HEK293T (cell line): ENCODE results near the gene PDXDC1.
"Not testable (repeated sequence)": the region's sequence is repeated elsewhere in the genome, so short reads cannot be mapped to it uniquely, and the experiment has no call there.

Experiments
- CTCF ChIA-PET: fragments of 350-600 bp; formaldehyde crosslinking; extraction: SDS; loops from one replicate; lab custom pipeline; 2021; ENCODE audit warnings: antibody characterized with exemption, inconsistent platforms; lab: Yijun Ruan, JAX
- POLR2A ChIA-PET: fragments of 350-600 bp; formaldehyde crosslinking; extraction: SDS; loops from one replicate; lab custom pipeline; 2020; ENCODE audit warnings: antibody characterized with exemption, inconsistent platforms; lab: Yijun Ruan, JAX
- DNase-seq: peaks from one replicate; pipeline ENCODE4 v3.0.0; 2012; ENCODE audit warnings: mixed read lengths; ENCODE audit errors: extremely low spot score
- ARNT ChIP-seq: fragments of 450-650 bp; IDR thresholded peaks from 2 replicates; pipeline ENCODE4 v1.6.1; 2017; ENCODE audit warnings: mild to moderate bottlenecking
- BHLHE40 ChIP-seq: fragments of 450-650 bp; IDR thresholded peaks from 2 replicates; pipeline ENCODE4 v1.6.1; 2016; ENCODE audit warnings: mild to moderate bottlenecking, moderate library complexity, borderline replicate concordance
- CTBP1 ChIP-seq: fragments of 450-650 bp; IDR thresholded peaks from 2 replicates; pipeline ENCODE4 v1.6.1; 2016; ENCODE audit warnings: borderline replicate concordance
- ELF4 ChIP-seq: fragments of 450-650 bp; IDR thresholded peaks from 2 replicates; pipeline ENCODE4 v1.6.1; 2017; ENCODE audit warnings: antibody characterized with exemption
- FOXA1 ChIP-seq: fragments of 450-650 bp; IDR thresholded peaks from 2 replicates; pipeline ENCODE4 v1.6.1; 2016; ENCODE audit warnings: mild to moderate bottlenecking
- FOXK2 ChIP-seq: fragments of 450-650 bp; IDR thresholded peaks from 2 replicates; pipeline ENCODE4 v1.6.1; 2016; ENCODE audit warnings: mild to moderate bottlenecking
- FOXM1 ChIP-seq: fragments of 450-650 bp; IDR thresholded peaks from 2 replicates; pipeline ENCODE4 v1.6.1; 2017; ENCODE audit warnings: mild to moderate bottlenecking, borderline replicate concordance
- HDGF ChIP-seq: fragments of 450-650 bp; IDR thresholded peaks from 2 replicates; pipeline ENCODE4 v1.6.1; 2017; ENCODE audit warnings: antibody characterized with exemption, borderline replicate concordance
- L3MBTL2 ChIP-seq: fragments of 450-650 bp; conservative IDR thresholded peaks from 2 replicates; pipeline ENCODE4 v1.6.1; 2016; ENCODE audit warnings: mild to moderate bottlenecking
- LEF1 ChIP-seq: fragments of 450-650 bp; IDR thresholded peaks from 2 replicates; pipeline ENCODE4 v1.6.1; 2017; ENCODE audit warnings: mild to moderate bottlenecking, borderline replicate concordance
- NFRKB ChIP-seq: fragments of 450-650 bp; IDR thresholded peaks from 2 replicates; pipeline ENCODE4 v1.6.1; 2016; ENCODE audit warnings: mild to moderate bottlenecking, moderate library complexity
- PKNOX1 ChIP-seq: fragments of 450-650 bp; IDR thresholded peaks from 2 replicates; pipeline ENCODE4 v1.6.1; 2016
- SP1 ChIP-seq: fragments of 450-650 bp; IDR thresholded peaks from 2 replicates; pipeline ENCODE4 v1.6.1; 2017
- SUZ12 ChIP-seq: fragments of 450-650 bp; IDR thresholded peaks from 2 replicates; pipeline ENCODE4 v1.6.1; 2016; ENCODE audit warnings: mild to moderate bottlenecking
- TARDBP ChIP-seq: fragments of 450-650 bp; IDR thresholded peaks from 2 replicates; pipeline ENCODE4 v1.6.1; 2016
- ZNF384 ChIP-seq: fragments of 450-650 bp; IDR thresholded peaks from 2 replicates; pipeline ENCODE4 v1.6.1; 2016

The PDXDC1 gene

GRCh38 chr16:15044286-15044685 is 69.5 kb downstream of the PDXDC1 start:
- ChIA-PET POLR2A (no interaction called here), CTCF (interaction anchor here (0.7 kb wide), 1 partner anchor 10 kb away, joined by 6 read pairs; no protein-coding TSS in a partner anchor)

GRCh38 chr16:15045270-15045669 is 70.4 kb downstream of the PDXDC1 start:
- CTCF ChIA-PET, POLR2A ChIA-PET, DNase-seq: not testable (repeated sequence)

More at GRCh38 chr16:15044286-15044685, 69.5 kb downstream of the PDXDC1 start:
- TF ChIP-seq ELF4 = no peak
- TF ChIP-seq HDGF = no peak
- TF ChIP-seq NFRKB = no peak
- no peak for TF ChIP-seq SP1
- no peak for TF ChIP-seq TARDBP
- TF ChIP-seq BHLHE40 = no peak
- TF ChIP-seq LEF1 = no peak
- TF ChIP-seq FOXM1 = no peak
- no peak for TF ChIP-seq FOXK2
- TF ChIP-seq FOXA1 = no peak
- TF ChIP-seq PKNOX1 = no peak
- TF ChIP-seq L3MBTL2 = no peak
- TF ChIP-seq ZNF384 = no peak
- TF ChIP-seq CTBP1 = no peak
- TF ChIP-seq SUZ12 = no peak
- TF ChIP-seq ARNT = no peak
- DNase-seq = no peak

GRCh38 chr16:15046692-15047376 is 72.0 kb downstream of the PDXDC1 start:
- ChIA-PET CTCF (no interaction called here), POLR2A (no interaction called here)
- peak; percentile 17 for DNase-seq
- TF ChIP-seq ARNT (no peak), BHLHE40 (no peak), ZNF384 (no peak), FOXM1 (no peak), NFRKB (no peak), FOXK2 (no peak), SP1 (no peak), ELF4 (no peak), HDGF (no peak), TARDBP (no peak), FOXA1 (no peak), CTBP1 (no peak), PKNOX1 (no peak), SUZ12 (no peak), LEF1 (no peak), L3MBTL2 (no peak)

- ChIA-PET POLR2A (no interaction called here), CTCF (no interaction called here)
- DNase-seq = no peak
- no peak for TF ChIP-seq ELF4
- TF ChIP-seq LEF1 = no peak
- TF ChIP-seq SP1 = no peak
- TF ChIP-seq PKNOX1 = no peak
- no peak for TF ChIP-seq FOXM1
- no peak for TF ChIP-seq HDGF
- TF ChIP-seq FOXA1 = no peak
- TF ChIP-seq L3MBTL2 = no peak
- no peak for TF ChIP-seq ZNF384
These were observed 74.9 kb downstream of the PDXDC1 start for GRCh38 chr16:15049581-15050180.

GRCh38 chr16:15050440-15050839 is 75.6 kb downstream of the PDXDC1 start:
- CTCF ChIA-PET, POLR2A ChIA-PET, DNase-seq: not testable (repeated sequence)

GRCh38 chr16:15051387-15051951 is 76.6 kb downstream of the PDXDC1 start:
- no peak for DNase-seq
- CTCF ChIA-PET = no interaction called here

More at GRCh38 chr16:15051387-15051951, 76.6 kb downstream of the PDXDC1 start:
- POLR2A ChIA-PET = no interaction called here
- TF ChIP-seq CTBP1 = no peak
